Right atrium auricular region (tissue), 2 donors: ENCODE measurements around the gene TAF11L2. TPM values are rescaled to one million over a fixed set of nuclear protein-coding genes. Genes with fewer than 3 reads are reported as not detected.
"Not testable (repeated sequence)": the region's sequence is repeated elsewhere in the genome, so short reads cannot be mapped to it uniquely, and the experiment has no call there.

Source experiments
- DNase-seq: peaks from one replicate; pipeline ENCODE4 v3.0.0-alpha.2; 2019; ENCODE audit warnings: low spot score
- H3K27ac ChIP-seq, 2 donors: fragments of 200-600 bp; sonication (generic); 1 replicate in 1 of 2; 2 replicates in 1 of 2; pipeline ENCODE4 v1.5.1; 2016 to 2019
- H3K27me3 ChIP-seq, 2 donors: fragments of 200-600 bp; sonication (generic); one replicate each; pipeline versions ENCODE4 v1.5.1 to v1.6.0; 2017 to 2019
- H3K36me3 ChIP-seq: fragments of 200-600 bp; sonication (generic); one replicate; pipeline ENCODE4 v1.5.1; 2016
- H3K4me1 ChIP-seq, 2 donors: fragments of 200-600 bp; sonication (generic); one replicate each; pipeline versions ENCODE4 v1.5.1 to v1.6.0; 2017 to 2019
- H3K4me3 ChIP-seq, 2 donors: fragments of 200-600 bp; sonication (generic); 1 replicate in 1 of 2; 2 replicates in 1 of 2; pipeline ENCODE4 v1.5.1; 2017 to 2019; ENCODE audit warnings: mild to moderate bottlenecking in 1 of 2, moderate library complexity in 1 of 2
- H3K9me3 ChIP-seq, 2 donors: fragments of 200-600 bp; sonication (generic); one replicate each; pipeline ENCODE4 v1.5.1; 2019
- total RNA-seq, 2 donors: library from RNA; depleted of rRNA; stranded (reverse); fragments of >200 nt; gene quantifications; one replicate each; pipeline ENCODE4 v1.1.0, GENCODE V29; 2016

TAF11L2 gene
- total RNA-seq, 2 donors from 2014 or later, result not detected

DNA sequence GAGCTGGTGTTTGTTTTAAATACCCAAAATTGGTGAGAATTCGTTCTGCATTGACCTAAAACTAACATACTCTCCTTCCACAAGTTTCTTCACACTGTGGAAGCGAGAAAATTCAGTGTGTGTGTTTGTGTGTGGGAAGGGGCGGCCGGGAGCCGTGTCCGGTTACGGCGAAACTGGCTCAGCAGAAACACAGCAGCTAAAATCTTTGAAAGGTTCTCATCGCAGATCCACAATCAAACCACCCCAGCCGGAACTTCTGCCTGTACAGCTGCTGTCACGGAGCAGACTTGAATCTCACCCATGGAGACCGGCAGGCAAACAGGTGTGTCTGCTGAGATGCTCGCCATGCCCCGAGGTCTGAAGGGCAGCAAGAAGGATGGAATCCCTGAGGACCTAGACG is 30.3 kb downstream of the TAF11L2 start, which contains the start of gene TAF11L6:
TSS of gene TAF11L6 (plus strand) at position 301 of the 400 bp plus-strand sequence.
- H3K4me1 ChIP-seq, H3K27me3 ChIP-seq, DNase-seq, H3K36me3 ChIP-seq, H3K27ac ChIP-seq, H3K4me3 ChIP-seq, H3K9me3 ChIP-seq: not testable (repeated sequence)

Other genes with a start within 250 kb of the TAF11L2 start
- not detected for gene TAF11L3, start 20.1 kb downstream of the TAF11L2 start, total RNA-seq
- gene TAF11L4, start 23.6 kb downstream of the TAF11L2 start, total RNA-seq, result not detected
- not detected for gene TAF11L5, start 27.0 kb downstream of the TAF11L2 start, total RNA-seq
- not detected for gene TAF11L6, start 30.4 kb downstream of the TAF11L2 start, total RNA-seq
- gene TAF11L7, start 87.5 kb downstream of the TAF11L2 start, total RNA-seq, result not detected
- not detected for gene TAF11L8, start 92.7 kb downstream of the TAF11L2 start, total RNA-seq
- gene TAF11L9, start 96.2 kb downstream of the TAF11L2 start, total RNA-seq, result not detected
- gene TAF11L10, start 99.6 kb downstream of the TAF11L2 start, total RNA-seq, result not detected
- gene TAF11L11, start 106.0 kb downstream of the TAF11L2 start, total RNA-seq, result not detected
- gene TAF11L12, start 112.2 kb downstream of the TAF11L2 start, total RNA-seq, result not detected
- gene TAF11L13, start 133.9 kb downstream of the TAF11L2 start, total RNA-seq, result not detected
- not detected for gene TAF11L14, start 136.2 kb downstream of the TAF11L2 start, total RNA-seq